ENCODE measurements around the gene HOXC9.

DNA sequence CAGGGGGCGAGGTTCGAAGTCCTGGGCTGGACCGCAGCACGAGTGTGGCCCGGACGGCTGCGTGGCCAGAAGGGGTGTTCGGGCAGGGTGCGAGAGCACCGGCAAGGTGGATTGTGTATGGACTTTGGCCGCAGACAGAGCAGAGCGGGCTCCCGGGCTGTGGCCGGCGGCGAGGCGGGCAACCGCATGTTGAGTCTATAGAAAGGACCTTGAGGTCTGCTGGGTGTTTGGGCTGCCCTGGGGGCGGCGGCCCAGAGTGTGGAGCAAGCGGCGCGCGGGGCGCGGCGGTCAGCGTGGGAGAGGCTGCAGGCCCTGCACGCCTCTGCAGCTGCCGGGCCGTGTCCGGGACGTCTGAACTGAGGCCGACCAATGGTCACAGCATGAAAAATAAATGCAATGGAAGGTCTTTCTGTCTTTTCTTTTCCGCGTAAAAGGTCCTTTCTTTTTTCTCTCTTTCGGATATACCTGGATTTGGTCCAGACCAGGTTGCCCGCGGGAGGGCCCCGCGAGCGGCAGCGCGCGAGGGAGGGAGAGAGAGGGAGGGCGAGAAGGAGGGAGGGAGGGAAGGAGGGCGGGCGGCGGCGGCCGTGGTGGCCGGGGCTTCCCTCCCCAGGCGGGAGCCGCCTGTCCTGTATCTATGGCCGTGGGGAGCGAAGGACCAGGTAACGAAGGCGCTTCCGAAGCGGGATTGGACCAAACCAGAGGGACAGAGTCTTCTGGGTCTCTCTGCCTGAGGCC lies 5.5 kb upstream of the HOXC9 start:
- TF ChIP-seq, protein P1, sequence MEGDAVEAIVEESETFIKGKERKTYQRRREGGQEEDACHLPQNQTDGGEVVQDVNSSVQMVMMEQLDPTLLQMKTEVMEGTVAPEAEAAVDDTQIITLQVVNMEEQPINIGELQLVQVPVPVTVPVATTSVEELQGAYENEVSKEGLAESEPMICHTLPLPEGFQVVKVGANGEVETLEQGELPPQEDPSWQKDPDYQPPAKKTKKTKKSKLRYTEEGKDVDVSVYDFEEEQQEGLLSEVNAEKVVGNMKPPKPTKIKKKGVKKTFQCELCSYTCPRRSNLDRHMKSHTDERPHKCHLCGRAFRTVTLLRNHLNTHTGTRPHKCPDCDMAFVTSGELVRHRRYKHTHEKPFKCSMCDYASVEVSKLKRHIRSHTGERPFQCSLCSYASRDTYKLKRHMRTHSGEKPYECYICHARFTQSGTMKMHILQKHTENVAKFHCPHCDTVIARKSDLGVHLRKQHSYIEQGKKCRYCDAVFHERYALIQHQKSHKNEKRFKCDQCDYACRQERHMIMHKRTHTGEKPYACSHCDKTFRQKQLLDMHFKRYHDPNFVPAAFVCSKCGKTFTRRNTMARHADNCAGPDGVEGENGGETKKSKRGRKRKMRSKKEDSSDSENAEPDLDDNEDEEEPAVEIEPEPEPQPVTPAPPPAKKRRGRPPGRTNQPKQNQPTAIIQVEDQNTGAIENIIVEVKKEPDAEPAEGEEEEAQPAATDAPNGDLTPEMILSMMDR (IDR thresholded peaks at IDR 0.05): no peak
- no peak for TF ChIP-seq POLR2A (IDR thresholded peaks at IDR 0.05)
